GM20000 (cell line): ENCODE results near the gene ANKMY1.
A peak's percentile ranks its signal among the peaks of the same experiment; 100 is the strongest.

Source experiments
- DNase-seq: peaks from one replicate; pipeline ENCODE4 v3.0.0; 2012; ENCODE audit warnings: low spot score
- CTCF ChIP-seq: IDR thresholded peaks from 2 replicates; pipeline ENCODE4 v1.5.1; 2012; ENCODE audit warnings: mild to moderate bottlenecking, control low read depth; ENCODE audit errors: extremely low read depth, missing control alignments

Gene ANKMY1

GRCh38 chr2:240559286-240559685, 1.5 kb upstream of the ANKMY1 start:
- DNase-seq, result no peak
- TF ChIP-seq CTCF, result no peak

- no peak for DNase-seq
- TF ChIP-seq CTCF, result no peak
These were observed 511 bp upstream of the ANKMY1 start for GRCh38 chr2:240558236-240558761.

- DNase-seq, result no peak
- TF ChIP-seq CTCF, result no peak
These were observed 562 bp downstream of the ANKMY1 start for GRCh38 chr2:240557101-240557751.

- peak; percentile 54 for TF ChIP-seq CTCF
- peak; percentile 73 for DNase-seq
These were observed 1.2 kb downstream of the ANKMY1 start for GRCh38 chr2:240556553-240557100.

GRCh38 chr2:240555541-240556250, 2.1 kb downstream of the ANKMY1 start:
- no peak for TF ChIP-seq CTCF
- DNase-seq, result no peak

- no peak for DNase-seq
- TF ChIP-seq CTCF, result no peak
These were observed 2.9 kb downstream of the ANKMY1 start for GRCh38 chr2:240554767-240555493.
